Measurements from ENCODE around the gene GOLGA2.
A peak's percentile ranks its signal among the peaks of the same experiment; 100 is the strongest.

GOLGA2 gene

DNA sequence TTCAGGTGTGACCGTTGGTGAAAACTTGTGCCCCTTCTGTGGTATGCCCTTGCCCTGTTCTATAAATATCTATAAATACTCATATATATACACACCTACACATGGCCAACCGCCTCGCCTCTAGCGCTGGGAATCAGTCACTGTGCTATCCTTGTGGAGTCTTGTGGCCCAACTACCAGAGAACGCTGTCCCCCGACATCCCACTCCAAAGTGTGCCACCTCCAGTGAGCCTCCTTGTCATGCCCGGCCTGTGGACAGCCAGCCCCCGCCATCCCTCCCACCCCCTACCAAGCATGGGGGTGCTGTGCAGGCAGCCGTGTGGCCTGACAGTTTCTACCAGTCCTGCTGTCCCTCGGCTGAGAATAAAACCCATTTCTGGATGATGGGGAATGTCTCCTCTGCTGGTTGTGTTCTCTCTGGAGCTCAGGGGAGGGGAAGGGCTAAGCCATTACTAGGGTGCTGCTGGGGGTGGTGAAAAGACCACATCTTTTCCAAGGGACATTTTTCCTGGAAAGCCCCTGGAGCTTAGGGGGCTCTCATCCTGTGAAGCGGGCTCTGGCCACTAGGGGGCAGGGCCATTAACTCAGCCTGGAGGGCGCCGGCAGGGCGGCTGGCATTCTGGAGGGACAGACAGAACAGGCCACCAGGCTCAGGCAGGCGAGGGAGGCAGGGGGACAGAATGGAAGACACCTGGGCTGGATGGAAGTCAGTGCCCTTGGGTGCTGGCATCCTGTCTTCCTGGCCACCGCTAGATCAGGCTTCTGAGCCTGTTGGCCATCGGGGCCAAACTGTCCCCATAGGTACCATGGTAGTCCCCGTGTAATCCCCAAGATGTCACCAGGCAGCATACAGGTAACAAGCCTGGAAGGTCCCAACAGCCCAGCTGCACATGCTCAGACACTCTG, 20.7 kb downstream of the GOLGA2 start:
- DNase-seq: peak; percentile 15

GRCh38 chr9:128254362-128254761, 21.4 kb downstream of the GOLGA2 start:
- no peak for DNase-seq

- DNase-seq: no peak
Measured at GRCh38 chr9:128253991-128254346, 21.8 kb downstream of the GOLGA2 start.

DNA sequence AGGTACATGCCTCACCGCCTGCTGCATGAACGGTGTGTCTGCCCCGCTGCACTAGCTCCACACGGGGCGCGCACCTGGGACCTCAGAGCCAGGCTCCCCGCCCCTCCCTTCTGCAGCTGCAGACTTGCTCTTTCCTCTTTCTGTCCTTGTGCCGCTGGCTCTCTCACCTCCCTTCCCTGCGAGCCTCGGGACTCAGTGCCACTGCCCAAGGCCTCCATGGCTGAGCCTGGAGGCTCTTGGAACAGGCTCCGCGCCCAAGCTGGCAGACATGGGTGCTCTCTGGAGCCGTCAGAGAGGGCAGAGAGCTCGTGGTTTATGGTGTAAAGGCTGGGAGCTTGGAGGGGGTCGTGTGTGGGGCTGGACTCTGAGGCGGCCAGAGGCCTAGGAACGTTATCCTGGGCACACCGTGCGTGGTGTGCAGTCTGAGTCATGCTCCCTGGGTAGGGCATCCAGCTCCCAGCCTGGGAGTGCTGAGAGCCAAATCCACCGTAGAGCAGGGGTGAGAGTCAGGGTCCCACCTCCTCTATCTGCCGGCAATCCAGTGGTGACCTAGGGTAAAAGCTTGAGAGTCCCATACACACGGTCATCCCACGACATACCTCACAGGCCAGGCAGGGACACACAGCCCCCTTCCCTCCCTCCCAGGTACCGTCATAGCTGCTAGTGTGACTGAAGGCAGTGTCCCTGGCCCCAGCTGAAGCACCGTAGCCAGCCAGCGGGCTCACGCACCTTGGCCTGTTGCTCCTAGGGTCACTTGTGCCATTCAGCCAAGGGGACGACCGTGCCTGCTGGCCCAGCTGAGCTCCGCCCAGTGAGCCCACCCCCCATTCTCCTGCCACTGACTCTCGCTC, 22.4 kb downstream of the GOLGA2 start:
- no peak for DNase-seq

GRCh38 chr9:128252317-128253139, 23.3 kb downstream of the GOLGA2 start:
- DNase-seq: no peak

GRCh38 chr9:128251732-128252100, 24.1 kb downstream of the GOLGA2 start:
- DNase-seq: no peak

DNA sequence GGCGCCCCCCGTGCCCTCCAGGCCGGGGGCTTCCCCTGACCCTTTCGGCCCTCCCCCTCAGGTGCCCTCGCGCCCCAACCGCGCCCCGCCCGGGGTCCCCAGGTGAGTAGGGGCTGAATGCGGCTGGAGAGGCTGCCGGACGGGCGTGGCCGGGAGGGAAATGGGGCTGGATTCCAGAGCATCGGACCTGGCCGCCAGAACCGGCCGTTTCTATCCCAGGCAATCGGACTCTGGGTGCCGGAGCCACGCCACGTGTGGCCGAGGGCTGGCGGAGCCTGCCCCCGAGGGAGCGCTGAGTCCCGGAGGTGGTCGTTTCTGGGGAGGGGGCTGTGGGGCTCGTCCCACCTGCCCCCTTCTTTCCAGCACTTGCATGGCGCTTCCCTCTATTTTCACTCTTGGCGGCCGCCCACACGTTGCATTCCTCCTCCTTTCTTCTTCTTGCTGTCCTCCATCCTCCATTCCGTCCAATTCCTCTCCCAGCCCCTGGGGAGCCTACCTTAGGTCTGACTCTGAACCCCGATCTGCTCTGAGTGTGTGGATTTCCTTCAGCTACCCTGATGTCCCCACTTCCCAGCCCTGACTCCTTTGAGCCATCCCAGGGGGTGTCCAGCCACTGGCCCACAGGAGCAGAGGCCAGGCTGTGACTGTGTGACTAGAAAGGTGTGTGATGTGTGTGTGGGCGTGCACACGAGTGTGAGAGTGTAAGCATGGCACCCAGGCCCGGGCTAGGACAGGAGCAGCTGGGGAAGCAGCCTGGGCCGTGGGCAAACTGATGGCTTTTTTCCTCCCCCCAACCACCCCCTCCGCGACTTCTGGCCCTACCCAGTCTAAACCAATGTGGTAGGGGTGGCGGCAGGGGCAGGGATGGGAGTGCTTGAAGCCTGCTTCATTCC, 24.7 kb downstream of the GOLGA2 start:
- DNase-seq: no peak

DNA sequence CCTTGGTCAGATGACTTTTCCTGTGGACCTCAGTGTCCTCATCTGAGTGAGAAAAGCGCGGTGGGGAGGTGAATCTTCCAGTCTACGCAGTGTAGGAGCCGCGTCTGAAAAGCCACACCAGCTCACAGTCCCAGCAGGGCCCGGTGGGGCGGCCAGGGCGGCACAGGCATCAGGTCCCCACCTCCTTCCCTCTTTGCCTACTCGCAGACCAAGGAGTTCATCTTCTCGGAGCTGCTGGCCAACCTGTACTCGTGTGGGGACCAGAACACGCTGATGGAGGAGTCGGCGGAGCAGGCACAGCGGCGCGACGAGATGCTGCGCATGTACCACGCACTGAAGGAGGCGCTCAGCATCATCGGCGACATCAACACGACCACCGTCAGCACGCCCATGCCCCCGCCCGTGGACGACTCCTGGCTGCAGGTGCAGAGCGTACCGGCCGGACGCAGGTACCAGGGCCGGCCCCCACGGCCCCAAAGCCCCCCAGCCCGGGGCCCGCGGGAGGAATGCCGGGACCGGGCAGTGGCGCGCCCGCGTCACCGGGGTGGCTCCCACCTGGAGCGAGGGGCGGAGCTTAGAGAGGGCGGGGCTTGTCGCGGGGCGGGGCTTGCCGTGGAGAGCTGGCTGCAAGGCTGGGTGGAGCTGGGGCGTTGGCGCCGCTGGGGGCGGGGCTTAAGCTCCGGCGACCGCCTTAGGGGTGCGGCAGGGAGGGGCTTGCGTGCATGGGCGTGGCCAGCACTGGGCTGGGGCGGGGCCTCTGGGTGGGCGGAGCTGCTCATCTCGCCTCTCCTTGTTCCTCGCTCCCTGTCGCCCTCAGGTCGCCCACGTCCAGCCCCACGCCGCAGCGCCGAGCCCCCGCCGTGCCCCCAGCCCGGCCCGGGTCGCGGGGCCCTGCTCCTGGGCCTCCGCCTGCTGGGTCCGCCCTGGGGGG, 25.6 kb downstream of the GOLGA2 start:
- no peak for DNase-seq

DNA sequence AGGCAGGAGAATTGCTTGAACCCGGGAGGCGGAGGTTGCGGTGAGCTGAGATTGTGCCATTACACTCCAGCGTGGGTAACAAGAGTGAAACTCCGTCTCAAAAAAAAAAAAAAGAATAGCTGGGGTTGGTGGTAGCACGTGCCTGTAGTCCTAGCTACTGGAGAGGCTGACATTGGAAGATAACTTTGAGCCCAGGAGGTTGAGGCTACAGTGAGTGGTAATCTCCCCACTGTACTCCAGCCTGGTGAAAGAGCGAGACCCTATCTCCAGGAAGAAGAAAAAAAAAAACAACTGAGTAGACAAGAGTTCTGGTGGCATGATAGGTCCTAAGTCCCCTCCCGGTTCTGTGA, 26.3 kb downstream of the GOLGA2 start:
- no peak for DNase-seq

DNA sequence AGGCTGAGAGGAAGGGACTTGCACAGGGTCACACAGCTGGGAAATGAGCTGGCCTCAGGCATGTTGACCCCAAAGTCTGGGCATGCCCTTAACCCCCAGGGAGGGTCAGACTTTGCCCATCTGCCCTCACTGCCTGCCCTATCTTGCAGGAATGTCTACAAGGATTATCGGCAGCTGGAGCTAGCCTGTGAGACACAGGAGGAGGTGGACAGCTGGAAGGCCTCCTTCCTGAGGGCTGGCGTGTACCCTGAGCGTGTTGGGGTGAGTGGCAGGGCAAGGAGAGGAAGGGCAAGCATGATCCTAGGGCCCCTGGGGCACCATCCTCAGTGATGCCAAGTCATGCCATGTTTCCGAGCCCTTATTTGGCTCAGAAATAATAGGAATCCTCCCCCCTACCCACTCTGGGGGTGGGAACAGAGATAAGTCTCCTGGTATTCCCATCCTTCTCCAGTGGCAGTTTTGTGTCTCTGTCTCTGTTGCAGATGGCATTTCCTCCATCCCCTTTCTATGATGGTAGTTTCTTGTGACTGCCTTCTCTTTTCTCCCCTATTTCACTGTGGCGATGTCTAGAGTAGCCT, 28.5 kb downstream of the GOLGA2 start:
- DNase-seq: no peak

DNA sequence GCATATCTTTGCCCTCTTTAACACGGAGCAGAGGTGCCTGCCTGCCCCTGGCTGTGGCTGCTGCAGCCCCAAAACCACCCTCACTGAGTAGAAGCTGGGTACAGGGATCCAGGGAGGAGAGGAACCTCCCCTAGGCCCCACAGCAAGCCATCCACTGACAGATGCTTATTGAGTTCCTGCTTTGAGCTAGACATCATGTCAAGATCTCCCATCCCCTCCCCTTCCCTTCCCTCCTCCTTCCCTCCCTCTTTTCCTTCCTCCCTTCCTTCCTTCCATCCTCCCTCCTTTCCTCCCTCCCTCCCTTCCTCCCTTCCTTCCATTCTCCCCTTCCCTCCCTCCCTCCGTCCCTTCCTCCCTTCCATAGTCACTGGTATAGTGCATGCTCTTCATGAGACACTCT, 29.3 kb downstream of the GOLGA2 start:
- no peak for DNase-seq

GRCh38 chr9:128245421-128246151, 30.2 kb downstream of the GOLGA2 start:
- DNase-seq: no peak

DNA sequence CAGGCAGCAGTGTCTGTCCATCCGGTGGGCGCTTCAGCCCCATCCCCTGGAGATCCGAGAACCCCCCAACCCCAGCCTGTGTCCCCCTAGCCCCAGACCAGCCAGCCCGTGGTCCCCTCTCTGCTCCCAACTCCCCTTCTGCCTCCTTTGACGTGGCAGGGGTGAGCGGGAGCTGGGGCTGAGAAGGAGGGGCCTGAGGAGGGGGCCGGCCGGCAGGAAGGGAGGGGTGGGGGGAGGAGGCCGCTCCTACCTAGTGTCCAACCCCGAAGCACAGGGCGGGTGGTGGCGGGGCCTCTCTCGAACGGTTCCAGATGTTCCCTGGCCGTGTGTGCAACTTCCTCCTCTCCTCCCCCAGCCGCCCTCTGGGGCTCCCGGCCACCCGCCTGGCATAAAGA, 31.0 kb downstream of the GOLGA2 start:
- DNase-seq: no peak

DNA sequence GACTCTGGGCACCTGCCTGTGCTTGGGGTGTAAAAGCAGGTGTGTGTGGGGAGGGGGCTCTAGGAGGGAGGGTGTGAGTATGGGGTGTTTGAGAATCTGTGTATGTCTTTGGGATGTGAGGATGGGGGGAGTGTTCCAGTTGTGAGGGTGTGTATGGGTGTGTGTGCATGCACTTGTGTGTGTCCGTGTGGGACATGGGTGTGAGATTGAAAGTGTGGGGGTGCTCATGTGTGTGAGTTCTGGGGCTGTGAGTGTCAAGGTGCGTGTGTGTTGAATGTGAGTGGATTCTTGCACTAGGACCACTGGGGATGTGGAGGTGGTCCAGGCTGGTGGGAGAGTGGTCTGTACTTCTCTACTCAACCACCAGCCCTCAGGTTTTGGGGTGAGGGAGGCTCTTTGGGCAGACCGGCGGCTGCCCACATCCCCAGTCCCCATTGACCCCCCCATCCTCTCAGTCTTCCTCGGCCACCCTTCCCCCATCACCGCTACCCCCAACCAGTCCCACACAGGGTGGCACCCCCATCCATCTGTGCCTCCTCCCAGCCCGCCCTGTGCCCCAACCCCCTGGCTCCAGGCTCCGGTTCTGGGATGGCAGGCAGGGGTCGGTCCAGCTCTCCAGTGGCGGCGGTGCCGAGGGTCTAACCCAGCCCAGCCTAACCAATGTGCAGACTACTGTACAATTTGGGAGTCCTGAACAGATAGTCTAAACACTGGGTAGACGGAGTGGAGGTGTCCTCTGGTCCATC, 31.5 kb downstream of the GOLGA2 start:
- no peak for DNase-seq

DNA sequence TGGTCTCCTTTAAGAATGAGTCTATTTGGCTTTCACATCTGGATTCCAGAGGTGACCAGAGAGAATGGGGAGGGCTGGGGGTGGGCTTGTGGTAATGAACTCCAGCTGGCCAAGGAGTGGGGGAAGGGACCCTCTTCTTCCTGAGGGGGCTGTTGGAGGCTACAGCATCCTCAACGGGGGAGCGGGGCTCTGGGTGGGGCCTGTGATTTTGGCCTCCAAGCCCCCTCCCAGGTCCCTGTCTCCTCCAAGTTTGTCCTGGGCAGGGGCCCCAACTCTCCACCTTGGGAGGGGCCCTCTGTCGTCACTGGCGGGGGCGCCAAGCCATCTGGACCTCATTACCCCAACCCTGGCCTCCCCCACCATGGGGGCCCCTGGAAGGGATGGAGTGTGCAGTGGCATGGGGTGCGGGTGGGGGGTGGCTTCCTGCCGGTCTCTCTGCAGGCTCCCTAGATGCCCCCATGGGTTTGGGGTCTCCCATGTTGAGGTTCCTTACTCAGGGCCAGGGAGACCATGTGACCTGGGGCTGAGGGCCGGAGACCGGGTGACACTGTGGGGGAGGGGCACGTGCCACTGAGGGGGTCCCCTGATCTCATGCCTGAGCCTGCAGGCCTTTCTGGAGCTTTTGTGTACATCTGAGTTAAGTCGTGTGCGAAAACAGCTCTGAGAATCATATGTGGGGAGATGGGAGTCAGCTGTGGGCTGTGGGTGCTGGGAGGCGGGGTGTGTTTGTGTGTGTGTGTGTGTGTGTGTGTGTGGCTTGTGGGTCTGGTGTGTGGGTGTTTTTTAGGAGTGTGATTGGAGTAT, 32.4 kb downstream of the GOLGA2 start:
- DNase-seq: no peak

GRCh38 chr9:128242828-128243214, 33.0 kb downstream of the GOLGA2 start:
- DNase-seq: no peak

GRCh38 chr9:128242124-128242523, 33.7 kb downstream of the GOLGA2 start:
- no peak for DNase-seq

- DNase-seq: no peak
Measured at GRCh38 chr9:128233817-128234406, 41.9 kb downstream of the GOLGA2 start.

All from NCI-H774 (cell line).